GM23338 (cell line): ENCODE results near the gene KIFAP3. TPM values are rescaled to one million over a fixed set of nuclear protein-coding genes. Genes with fewer than 3 reads are reported as not detected.
A peak's percentile ranks its signal among the peaks of the same experiment; 100 is the strongest.

Source experiments
- ATAC-seq: fragments of 200-7000 bp; cut with Tn5 transposase; 3 replicates; pipeline ENCODE4 v1.9.1; 2020
- DNase-seq: peaks from one replicate; pipeline ENCODE4 v3.0.0-alpha.2; 2015; ENCODE audit warnings: low spot score
- H2AFZ ChIP-seq: fragments of 200-600 bp; sonication (generic); 2 replicates; pipeline ENCODE4 v1.8.0; 2016; ENCODE audit warnings: antibody characterized with exemption, mild to moderate bottlenecking, moderate library complexity
- H3F3A ChIP-seq: fragments of 200-600 bp; sonication (generic); replicated peaks from 2 replicates; pipeline ENCODE4 v1.8.0; 2017; ENCODE audit warnings: antibody characterized with exemption, mixed run types, low read depth
- H3K27ac ChIP-seq: fragments of 200-600 bp; sonication (generic); 2 replicates; pipeline ENCODE4 v1.6.1; 2016; ENCODE audit warnings: low read depth
- H3K27me3 ChIP-seq: fragments of 200-600 bp; sonication (generic); 2 replicates; pipeline ENCODE4 v1.8.0; 2016; ENCODE audit warnings: mild to moderate bottlenecking, mixed run types, moderate library complexity; ENCODE audit not compliant: insufficient read depth
- H3K36me3 ChIP-seq: fragments of 200-600 bp; sonication (generic); 2 replicates; pipeline ENCODE4 v1.8.0; 2016; ENCODE audit warnings: mild to moderate bottlenecking; ENCODE audit not compliant: insufficient read depth
- H3K4me1 ChIP-seq: fragments of 200-600 bp; sonication (generic); 2 replicates; pipeline ENCODE4 v1.8.0; 2016; ENCODE audit warnings: mild to moderate bottlenecking, moderate library complexity; ENCODE audit not compliant: insufficient read depth
- H3K4me2 ChIP-seq: fragments of 200-600 bp; sonication (generic); 2 replicates; pipeline ENCODE4 v1.7.1; 2017; ENCODE audit warnings: mixed run types
- H3K4me3 ChIP-seq: fragments of 200-600 bp; sonication (generic); 2 replicates; pipeline ENCODE4 v1.6.1; 2016; ENCODE audit warnings: mixed run types
- H3K79me2 ChIP-seq: fragments of 200-600 bp; sonication (generic); replicated peaks from 2 replicates; pipeline ENCODE4 v1.8.0; 2017; ENCODE audit warnings: mild to moderate bottlenecking; ENCODE audit not compliant: insufficient read depth
- H3K9me2 ChIP-seq: fragments of 200-600 bp; sonication (generic); 2 replicates; pipeline ENCODE4 v1.8.0; 2017; ENCODE audit not compliant: insufficient read depth
- H4K20me1 ChIP-seq: fragments of 200-600 bp; sonication (generic); replicated peaks from 2 replicates; pipeline ENCODE4 v1.8.0; 2017; ENCODE audit warnings: mild to moderate bottlenecking; ENCODE audit not compliant: insufficient read depth
- H3K27ac Mint-ChIP-seq: 2 replicates; pipeline ENCODE4 v1.8.0; 2020; ENCODE audit warnings: inconsistent platforms, mild to moderate bottlenecking, moderate library complexity, mixed read lengths
- H3K27me3 Mint-ChIP-seq: 3 replicates; pipeline ENCODE4 v1.8.0; 2022; ENCODE audit warnings: low read depth, mild to moderate bottlenecking, moderate library complexity, mixed read lengths, inconsistent platforms; ENCODE audit not compliant: insufficient read depth, poor library complexity
- H3K36me3 Mint-ChIP-seq: 3 replicates; pipeline ENCODE4 v1.8.0; 2021; ENCODE audit warnings: low read depth, mild to moderate bottlenecking, inconsistent platforms, moderate library complexity, mixed read lengths
- H3K4me1 Mint-ChIP-seq: 3 replicates; pipeline ENCODE4 v1.8.0; 2020; ENCODE audit warnings: mild to moderate bottlenecking, inconsistent platforms, mixed read lengths
- H3K4me3 Mint-ChIP-seq: 3 replicates; pipeline ENCODE4 v1.8.0; 2021; ENCODE audit warnings: moderate library complexity, mild to moderate bottlenecking, inconsistent platforms, mixed read lengths
- H3K9me3 Mint-ChIP-seq: 3 replicates; pipeline ENCODE4 v1.8.0; 2020; ENCODE audit warnings: moderate library complexity, mild to moderate bottlenecking, inconsistent platforms, mixed read lengths
- CREB1 ChIP-seq: fragments of 250-450 bp; sonication (Bioruptor Pico); IDR thresholded peaks from 2 replicates; pipeline ENCODE4 v1.5.0; 2020; ENCODE audit warnings: low read depth, mild to moderate bottlenecking, moderate library complexity
- CTCF ChIP-seq, 2 experiments: fragments of 200-600 bp in 1 of 2; sonication (generic) in 1 of 2; conservative IDR thresholded peaks; 2 replicates each; pipeline versions ENCODE4 v1.5.1 to v1.6.1; 2016 to 2017; ENCODE audit warnings: antibody characterized with exemption in 2 of 2, low read depth in 2 of 2, mild to moderate bottlenecking in 2 of 2, moderate library complexity in 1 of 2
- EZH2 ChIP-seq: fragments of 200-600 bp; sonication (generic); IDR thresholded peaks from one replicate; pipeline ENCODE4 v1.8.0; 2017; ENCODE audit warnings: antibody characterized with exemption, mild to moderate bottlenecking, low read depth; ENCODE audit not compliant: unreplicated experiment
- EZH2phosphoT487 ChIP-seq: fragments of 200-600 bp; sonication (generic); IDR thresholded peaks from one replicate; pipeline ENCODE4 v1.8.1; 2018; ENCODE audit warnings: antibody characterized with exemption; ENCODE audit not compliant: unreplicated experiment
- JUNB ChIP-seq: IDR thresholded peaks from one replicate; pipeline ENCODE4 v1.6.1; 2016; ENCODE audit warnings: antibody characterized with exemption; ENCODE audit not compliant: unreplicated experiment
- NANOG ChIP-seq: IDR thresholded peaks from 2 replicates; pipeline ENCODE4 v1.6.1; 2016; ENCODE audit warnings: antibody characterized with exemption, borderline replicate concordance
- POLR2AphosphoS5 ChIP-seq: IDR thresholded peaks from 2 replicates; pipeline ENCODE4 v1.6.1; 2016; ENCODE audit warnings: antibody characterized with exemption, low read depth
- STAT1 ChIP-seq: IDR thresholded peaks from one replicate; pipeline ENCODE4 v1.6.1; 2016; ENCODE audit warnings: antibody characterized with exemption; ENCODE audit not compliant: unreplicated experiment
- ZNF114 ChIP-seq: fragments of 250-450 bp; sonication (Bioruptor Pico); IDR thresholded peaks from 2 replicates; pipeline ENCODE4 v1.5.0; 2020; ENCODE audit warnings: mild to moderate bottlenecking, moderate library complexity
- ZNF331 ChIP-seq: fragments of 250-450 bp; sonication (Bioruptor Pico); IDR thresholded peaks from 2 replicates; pipeline ENCODE4 v1.5.0; 2020; ENCODE audit warnings: low read depth, mild to moderate bottlenecking, moderate library complexity
- polyA plus RNA-seq: library from polyadenylated mRNA; unstranded; fragments of >200 nt; fragmentation: Nextera tagmentation; extraction: Ambion mirVana; gene quantifications from 2 replicates; pipeline ENCODE4 v1.2.1, GENCODE V29; 2016
- total RNA-seq: library from RNA; depleted of rRNA; stranded (reverse); fragments of >200 nt; shearing (Covaris generic); gene quantifications from 2 replicates; pipeline ENCODE4 v1.2.3, GENCODE V29; 2014
- TF ChIP-seq, protein P1 (sequence below): IDR thresholded peaks from one replicate; pipeline ENCODE4 v1.6.1; 2018; ENCODE audit warnings: antibody characterized with exemption; ENCODE audit not compliant: unreplicated experiment
- TF ChIP-seq, protein P2 (sequence below): IDR thresholded peaks from 2 replicates; pipeline ENCODE4 v1.6.1; 2016; ENCODE audit warnings: antibody characterized with exemption

The KIFAP3 gene
- total and polyA plus RNA-seq, 2 experiments from 2014 or later = 2.7 to 3.1 TPM

GRCh38 chr1:169892927-169893644 is 181.4 kb downstream of the KIFAP3 start:
- Histone ChIP-seq H3K27ac (peak overlapping the region; percentile 35; the same call in 1 of the 2 replicates), H3K9me2 (no peaks in the 10 kb centered on the region), H3K79me2 (peaks cover 38% of the 10 kb centered on the region), H3K4me3 (peak overlapping the region; percentile 85), H2AFZ (peak overlapping the region; percentile 72; the same call in 1 of the 2 replicates), H4K20me1 (0 out of 2 replicates have a peak, but pooled peaks cover 3% of the 10 kb centered on the region), H3K4me2 (peak overlapping the region; percentile 92), H3K4me1 (peaks cover 18% of the 10 kb centered on the region), H3K27me3 (no peaks in the 10 kb centered on the region), H3F3A (no peaks in the 10 kb centered on the region), H3K36me3 (no peaks in the 10 kb centered on the region)
- H3K4me1 Mint-ChIP-seq = peaks cover 48% of the 10 kb centered on the region
- no peak overlapping the region for H3K27ac Mint-ChIP-seq
- peaks cover 2% of the 10 kb centered on the region; the same call in 1 of the 3 replicates for H3K36me3 Mint-ChIP-seq
- ATAC-seq (peak; percentile 12), DNase-seq (no peak)
- no peaks in the 10 kb centered on the region for H3K9me3 Mint-ChIP-seq
- peak overlapping the region; percentile 85 for H3K4me3 Mint-ChIP-seq
- TF ChIP-seq POLR2AphosphoS5 = no peak
- no peak for TF ChIP-seq EZH2
- no peak for TF ChIP-seq JUNB
- H3K27me3 Mint-ChIP-seq = peaks cover 18% of the 10 kb centered on the region

DNA sequence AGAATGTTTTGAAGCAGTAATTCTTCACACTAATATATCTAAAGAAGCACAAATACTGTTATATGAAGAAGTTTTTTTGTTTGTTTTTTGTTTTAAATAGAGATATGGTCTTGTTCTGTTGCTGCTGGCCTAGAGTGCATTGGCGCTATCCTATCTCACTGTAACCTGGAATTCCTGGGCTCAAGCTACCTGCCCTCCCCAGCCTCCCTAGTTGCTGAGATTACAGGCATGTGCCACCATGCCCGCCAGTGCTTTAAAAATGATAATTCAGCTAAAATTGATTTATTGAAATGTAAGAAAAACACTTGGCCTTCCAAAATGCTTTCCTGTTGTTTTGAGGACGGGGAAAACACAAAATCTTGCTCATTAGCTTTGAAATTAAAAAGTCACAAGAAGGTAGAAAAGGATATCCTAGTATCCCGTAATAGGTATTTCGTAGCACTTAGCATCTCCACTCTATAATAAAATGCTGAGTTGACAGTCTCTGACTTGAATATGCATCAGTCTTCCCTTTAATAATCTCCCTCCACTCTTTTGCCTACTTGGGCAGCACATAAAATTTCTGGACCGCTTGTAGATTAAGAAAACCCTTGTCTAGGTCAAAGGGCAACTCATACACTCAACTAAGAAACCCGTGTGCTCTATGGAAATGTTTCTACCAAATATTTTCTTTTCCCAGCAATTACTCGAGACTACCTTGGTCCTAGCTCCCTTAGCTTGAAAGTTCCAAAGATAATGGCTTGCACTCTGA is 182.1 kb downstream of the KIFAP3 start:
- H3K4me1 ChIP-seq = peaks cover 18% of the 10 kb centered on the region
- H2AFZ ChIP-seq = no peak overlapping the region
- H3K4me2 ChIP-seq = peak overlapping the region; percentile 92
- no peaks in the 10 kb centered on the region for H3K36me3 ChIP-seq
- Mint-ChIP-seq H3K27me3 (peaks cover 17% of the 10 kb centered on the region), H3K36me3 (peaks cover 6% of the 10 kb centered on the region; the same call in 2 of the 3 replicates), H3K4me3 (peak overlapping the region; percentile 85), H3K4me1 (peaks cover 45% of the 10 kb centered on the region), H3K9me3 (no peaks in the 10 kb centered on the region), H3K27ac (no peak overlapping the region)
- ATAC-seq = no peak
- H3K27me3 ChIP-seq = no peaks in the 10 kb centered on the region
- H4K20me1 ChIP-seq = 0 out of 2 replicates have a peak, but pooled peaks cover 3% of the 10 kb centered on the region
- H3F3A ChIP-seq = no peaks in the 10 kb centered on the region
- no peaks in the 10 kb centered on the region for H3K9me2 ChIP-seq
- H3K27ac ChIP-seq = no peak overlapping the region
- peak overlapping the region; percentile 85 for H3K4me3 ChIP-seq
- DNase-seq = no peak
- peaks cover 38% of the 10 kb centered on the region for H3K79me2 ChIP-seq
- no peak for TF ChIP-seq POLR2AphosphoS5
- TF ChIP-seq CREB1 = no peak
- no peak for TF ChIP-seq JUNB
- no peak for TF ChIP-seq ZNF114 (CRISPR knock-in tag)
- TF ChIP-seq EZH2phosphoT487 = no peak
- TF ChIP-seq CTCF (conservative IDR thresholded peaks at IDR 0.05; ENCODE audit: low read depth in 2 of 2) = no peak
- TF ChIP-seq STAT1 = no peak
- no peak for TF ChIP-seq ZNF331 (CRISPR knock-in tag)
- no peak for TF ChIP-seq EZH2
- no peak for TF ChIP-seq NANOG
- TF ChIP-seq, protein P1, sequence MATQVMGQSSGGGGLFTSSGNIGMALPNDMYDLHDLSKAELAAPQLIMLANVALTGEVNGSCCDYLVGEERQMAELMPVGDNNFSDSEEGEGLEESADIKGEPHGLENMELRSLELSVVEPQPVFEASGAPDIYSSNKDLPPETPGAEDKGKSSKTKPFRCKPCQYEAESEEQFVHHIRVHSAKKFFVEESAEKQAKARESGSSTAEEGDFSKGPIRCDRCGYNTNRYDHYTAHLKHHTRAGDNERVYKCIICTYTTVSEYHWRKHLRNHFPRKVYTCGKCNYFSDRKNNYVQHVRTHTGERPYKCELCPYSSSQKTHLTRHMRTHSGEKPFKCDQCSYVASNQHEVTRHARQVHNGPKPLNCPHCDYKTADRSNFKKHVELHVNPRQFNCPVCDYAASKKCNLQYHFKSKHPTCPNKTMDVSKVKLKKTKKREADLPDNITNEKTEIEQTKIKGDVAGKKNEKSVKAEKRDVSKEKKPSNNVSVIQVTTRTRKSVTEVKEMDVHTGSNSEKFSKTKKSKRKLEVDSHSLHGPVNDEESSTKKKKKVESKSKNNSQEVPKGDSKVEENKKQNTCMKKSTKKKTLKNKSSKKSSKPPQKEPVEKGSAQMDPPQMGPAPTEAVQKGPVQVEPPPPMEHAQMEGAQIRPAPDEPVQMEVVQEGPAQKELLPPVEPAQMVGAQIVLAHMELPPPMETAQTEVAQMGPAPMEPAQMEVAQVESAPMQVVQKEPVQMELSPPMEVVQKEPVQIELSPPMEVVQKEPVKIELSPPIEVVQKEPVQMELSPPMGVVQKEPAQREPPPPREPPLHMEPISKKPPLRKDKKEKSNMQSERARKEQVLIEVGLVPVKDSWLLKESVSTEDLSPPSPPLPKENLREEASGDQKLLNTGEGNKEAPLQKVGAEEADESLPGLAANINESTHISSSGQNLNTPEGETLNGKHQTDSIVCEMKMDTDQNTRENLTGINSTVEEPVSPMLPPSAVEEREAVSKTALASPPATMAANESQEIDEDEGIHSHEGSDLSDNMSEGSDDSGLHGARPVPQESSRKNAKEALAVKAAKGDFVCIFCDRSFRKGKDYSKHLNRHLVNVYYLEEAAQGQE = no peak
- TF ChIP-seq, protein P2, sequence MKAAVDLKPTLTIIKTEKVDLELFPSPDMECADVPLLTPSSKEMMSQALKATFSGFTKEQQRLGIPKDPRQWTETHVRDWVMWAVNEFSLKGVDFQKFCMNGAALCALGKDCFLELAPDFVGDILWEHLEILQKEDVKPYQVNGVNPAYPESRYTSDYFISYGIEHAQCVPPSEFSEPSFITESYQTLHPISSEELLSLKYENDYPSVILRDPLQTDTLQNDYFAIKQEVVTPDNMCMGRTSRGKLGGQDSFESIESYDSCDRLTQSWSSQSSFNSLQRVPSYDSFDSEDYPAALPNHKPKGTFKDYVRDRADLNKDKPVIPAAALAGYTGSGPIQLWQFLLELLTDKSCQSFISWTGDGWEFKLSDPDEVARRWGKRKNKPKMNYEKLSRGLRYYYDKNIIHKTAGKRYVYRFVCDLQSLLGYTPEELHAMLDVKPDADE = no peak
